ENCODE measurements around the gene SLC25A29.

Gene SLC25A29

DNA sequence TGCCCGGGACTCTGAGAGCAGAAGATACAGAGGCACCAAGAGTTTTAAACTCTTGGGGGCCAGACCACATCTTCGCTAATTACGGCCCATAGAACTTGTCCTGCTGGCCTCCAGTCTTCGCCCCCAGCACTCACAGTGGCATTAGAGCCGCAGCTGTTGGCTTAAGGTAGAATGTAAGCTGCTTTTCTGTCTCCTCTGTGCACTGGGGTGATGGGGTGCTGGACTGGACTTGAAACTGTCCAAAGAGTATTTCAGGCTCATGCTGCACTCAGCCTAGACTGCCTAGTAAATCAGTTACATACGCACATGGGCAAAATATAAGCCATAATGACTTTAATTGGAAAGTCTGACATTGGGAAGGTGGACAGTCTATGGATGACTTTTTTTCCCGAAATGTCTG is 38.3 kb downstream of the SLC25A29 start:
- peak; percentile 67 for DNase-seq
- Histone ChIP-seq H3K27me3 (ENCODE audit: insufficient read depth, low read depth, severe bottlenecking) (no peaks in the 10 kb centered on the region), H3K36me3 (peaks cover 56% of the 10 kb centered on the region), H3K4me3 (ENCODE audit: low read depth, low read length) (no peak overlapping the region), H3K27ac (peak overlapping the region; percentile 11; the same call in 1 of the 2 replicates), H3K9me3 (ENCODE audit: severe bottlenecking) (no peaks in the 10 kb centered on the region)
- TF ChIP-seq, protein P1, sequence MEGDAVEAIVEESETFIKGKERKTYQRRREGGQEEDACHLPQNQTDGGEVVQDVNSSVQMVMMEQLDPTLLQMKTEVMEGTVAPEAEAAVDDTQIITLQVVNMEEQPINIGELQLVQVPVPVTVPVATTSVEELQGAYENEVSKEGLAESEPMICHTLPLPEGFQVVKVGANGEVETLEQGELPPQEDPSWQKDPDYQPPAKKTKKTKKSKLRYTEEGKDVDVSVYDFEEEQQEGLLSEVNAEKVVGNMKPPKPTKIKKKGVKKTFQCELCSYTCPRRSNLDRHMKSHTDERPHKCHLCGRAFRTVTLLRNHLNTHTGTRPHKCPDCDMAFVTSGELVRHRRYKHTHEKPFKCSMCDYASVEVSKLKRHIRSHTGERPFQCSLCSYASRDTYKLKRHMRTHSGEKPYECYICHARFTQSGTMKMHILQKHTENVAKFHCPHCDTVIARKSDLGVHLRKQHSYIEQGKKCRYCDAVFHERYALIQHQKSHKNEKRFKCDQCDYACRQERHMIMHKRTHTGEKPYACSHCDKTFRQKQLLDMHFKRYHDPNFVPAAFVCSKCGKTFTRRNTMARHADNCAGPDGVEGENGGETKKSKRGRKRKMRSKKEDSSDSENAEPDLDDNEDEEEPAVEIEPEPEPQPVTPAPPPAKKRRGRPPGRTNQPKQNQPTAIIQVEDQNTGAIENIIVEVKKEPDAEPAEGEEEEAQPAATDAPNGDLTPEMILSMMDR (IDR thresholded peaks at IDR 0.05; ENCODE audit: low read depth, low read length): no peak

DNA sequence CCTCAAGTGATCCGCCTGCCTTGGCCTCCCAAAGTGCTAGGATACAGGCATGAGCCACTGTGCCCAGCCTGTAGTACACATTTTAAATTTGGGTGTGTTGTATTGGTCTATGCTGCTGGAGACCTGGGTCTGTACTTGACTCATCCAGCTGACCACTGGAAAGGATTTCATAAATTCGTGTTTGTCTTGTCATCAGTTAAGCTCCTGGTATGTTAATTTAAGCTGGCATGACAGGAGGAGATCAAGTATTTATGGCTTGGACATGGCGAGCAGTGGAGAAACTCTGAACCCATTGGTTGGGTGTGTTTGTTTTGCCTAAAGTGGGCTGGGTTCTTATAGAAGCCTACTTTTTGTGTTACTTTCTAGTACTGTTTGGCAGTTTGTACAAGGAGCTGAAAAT is 43.1 kb downstream of the SLC25A29 start:
- Histone ChIP-seq H3K27ac (no peak overlapping the region), H3K27me3 (ENCODE audit: insufficient read depth, low read depth, severe bottlenecking) (no peaks in the 10 kb centered on the region), H3K4me3 (ENCODE audit: low read depth, low read length) (no peak overlapping the region), H3K9me3 (ENCODE audit: severe bottlenecking) (no peaks in the 10 kb centered on the region), H3K36me3 (peaks cover 57% of the 10 kb centered on the region)
- TF ChIP-seq, protein P1 (IDR thresholded peaks at IDR 0.05; ENCODE audit: low read depth, low read length): no peak
- no peak for DNase-seq

DNA sequence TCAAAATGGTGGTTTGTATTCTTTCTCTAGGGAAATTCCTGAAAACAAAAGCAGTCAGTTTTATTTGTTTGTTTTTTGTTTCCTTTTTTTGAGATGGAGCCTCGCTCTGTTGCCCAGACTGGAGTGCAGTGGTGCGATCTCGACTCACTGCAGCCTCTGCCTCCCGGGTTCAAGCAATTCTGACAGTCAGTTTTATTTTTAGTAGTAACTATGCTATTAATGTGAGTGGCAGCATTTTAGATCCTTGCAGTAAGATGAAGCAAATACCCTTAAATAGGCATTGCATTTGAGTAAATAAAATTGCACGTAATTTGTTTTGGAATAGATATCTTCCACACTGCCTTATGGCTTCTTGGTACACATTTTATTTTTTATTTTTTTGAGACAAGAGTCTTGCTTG is 43.7 kb downstream of the SLC25A29 start:
- H3K27ac ChIP-seq: no peak overlapping the region
- no peak overlapping the region for H3K4me3 ChIP-seq (ENCODE audit: low read depth, low read length)
- no peaks in the 10 kb centered on the region for H3K27me3 ChIP-seq (ENCODE audit: insufficient read depth, low read depth, severe bottlenecking)
- DNase-seq: no peak
- TF ChIP-seq, protein P1 (IDR thresholded peaks at IDR 0.05; ENCODE audit: low read depth, low read length): no peak
- no peaks in the 10 kb centered on the region for H3K9me3 ChIP-seq (ENCODE audit: severe bottlenecking)
- H3K36me3 ChIP-seq: peaks cover 54% of the 10 kb centered on the region

DNA sequence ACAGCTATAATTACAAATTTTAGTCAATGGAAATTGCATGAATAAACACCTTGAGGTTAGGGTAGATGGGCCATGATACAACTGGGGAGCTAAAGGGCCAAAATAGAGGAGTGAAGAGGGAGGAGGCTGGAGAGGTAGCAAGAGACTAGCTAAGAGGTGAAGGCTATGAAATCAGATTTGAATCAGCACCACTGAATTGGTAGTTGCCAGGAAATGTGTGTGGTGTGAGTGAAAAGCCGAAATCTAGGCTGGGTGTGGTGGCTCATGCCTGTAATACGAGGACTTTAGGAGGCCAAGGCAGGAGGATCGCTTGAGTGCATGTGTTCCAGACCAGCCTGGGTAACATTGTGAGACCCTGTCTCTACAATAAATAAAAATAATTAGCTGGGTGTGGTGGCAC is 44.6 kb downstream of the SLC25A29 start:
- Histone ChIP-seq H3K4me3 (ENCODE audit: low read depth, low read length) (no peak overlapping the region), H3K27ac (no peak overlapping the region), H3K9me3 (ENCODE audit: severe bottlenecking) (no peaks in the 10 kb centered on the region), H3K36me3 (peaks cover 51% of the 10 kb centered on the region), H3K27me3 (ENCODE audit: insufficient read depth, low read depth, severe bottlenecking) (no peaks in the 10 kb centered on the region)
- TF ChIP-seq, protein P1 (IDR thresholded peaks at IDR 0.05; ENCODE audit: low read depth, low read length): no peak
- DNase-seq: no peak

DNA sequence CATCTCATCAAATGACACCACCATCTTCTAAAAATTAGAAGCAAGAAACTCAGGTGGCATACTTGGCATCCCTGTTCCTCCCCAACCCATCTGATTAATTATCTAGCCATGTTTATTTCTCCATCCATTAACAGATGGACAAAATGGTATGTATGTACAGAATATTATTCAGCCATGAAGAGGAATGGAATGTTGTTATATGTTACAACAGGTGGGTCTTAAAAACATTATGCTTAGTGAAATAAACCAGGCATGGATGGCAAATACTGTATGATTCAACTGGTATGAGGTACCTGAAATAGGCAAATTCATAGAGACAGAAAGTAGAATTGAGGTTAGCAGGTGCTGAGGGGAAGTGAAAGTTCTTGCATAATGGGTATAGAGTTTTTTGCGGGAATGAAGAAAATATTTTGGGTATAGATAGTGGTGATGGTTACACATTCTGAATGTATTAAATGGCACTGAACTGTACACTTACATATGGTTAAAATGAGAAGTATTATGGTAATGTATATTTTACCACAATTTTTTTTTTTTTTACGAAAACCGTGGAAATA is 49.8 kb downstream of the SLC25A29 start:
- Histone ChIP-seq H3K36me3 (peaks cover 14% of the 10 kb centered on the region), H3K27ac (no peak overlapping the region), H3K4me3 (ENCODE audit: low read depth, low read length) (no peak overlapping the region), H3K9me3 (ENCODE audit: severe bottlenecking) (no peaks in the 10 kb centered on the region), H3K27me3 (ENCODE audit: insufficient read depth, low read depth, severe bottlenecking) (no peaks in the 10 kb centered on the region)
- no peak for DNase-seq
- TF ChIP-seq, protein P1 (IDR thresholded peaks at IDR 0.05; ENCODE audit: low read depth, low read length): no peak

DNA sequence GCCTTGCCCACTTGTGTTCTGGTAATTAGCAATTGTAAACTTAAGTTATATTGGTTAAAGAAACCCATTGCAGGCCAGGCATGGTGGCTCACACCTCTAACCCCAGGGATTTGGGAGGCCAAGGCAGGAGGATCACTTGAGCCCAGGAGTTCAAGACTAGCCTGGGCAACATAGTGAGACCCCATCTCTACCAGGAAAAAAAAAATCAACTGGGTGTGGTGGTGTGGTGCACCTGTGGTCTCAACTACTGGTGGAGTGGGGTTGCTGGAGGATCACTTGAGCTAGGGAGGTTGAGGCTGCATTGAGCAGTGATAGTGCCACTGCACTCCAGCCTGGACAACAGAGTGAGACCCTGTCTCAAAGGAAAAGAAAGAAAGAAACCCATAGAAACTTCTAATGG is 53.6 kb downstream of the SLC25A29 start:
- no peak overlapping the region for H3K4me3 ChIP-seq (ENCODE audit: low read depth, low read length)
- peaks cover 24% of the 10 kb centered on the region for H3K36me3 ChIP-seq
- TF ChIP-seq, protein P1 (IDR thresholded peaks at IDR 0.05; ENCODE audit: low read depth, low read length): no peak
- H3K27ac ChIP-seq: no peak overlapping the region
- no peak for DNase-seq
- no peaks in the 10 kb centered on the region for H3K27me3 ChIP-seq (ENCODE audit: insufficient read depth, low read depth, severe bottlenecking)
- H3K9me3 ChIP-seq (ENCODE audit: severe bottlenecking): no peaks in the 10 kb centered on the region
